ENCODE measurements around the gene ZNF180.
A peak's percentile ranks its signal among the peaks of the same experiment; 100 is the strongest.
"Not testable (repeated sequence)": the region's sequence is repeated elsewhere in the genome, so short reads cannot be mapped to it uniquely, and the experiment has no call there.

The ZNF180 gene

GRCh38 chr19:44499962-44500949 is at the start of gene ZNF180:
Gene ZNF180 (minus strand): TSS chr19:44500522. CDS start chr19:44497334, 3,188 bp downstream.
- peak; percentile 96 for DNase-seq

GRCh38 chr19:44549507-44549906 is 49.2 kb upstream of the ZNF180 start:
- no peak for DNase-seq

GRCh38 chr19:44548736-44549135 is 48.4 kb upstream of the ZNF180 start:
- DNase-seq = no peak

GRCh38 chr19:44544031-44544430 is 43.7 kb upstream of the ZNF180 start:
- no peak for DNase-seq

- DNase-seq = no peak
These were observed 42.3 kb upstream of the ZNF180 start for GRCh38 chr19:44542671-44543070.

GRCh38 chr19:44540736-44541135 is 40.4 kb upstream of the ZNF180 start:
- no peak for DNase-seq

- no peak for DNase-seq
These were observed 39.7 kb upstream of the ZNF180 start for GRCh38 chr19:44539991-44540390.

- no peak for DNase-seq
These were observed 39.0 kb upstream of the ZNF180 start for GRCh38 chr19:44539236-44539826.

GRCh38 chr19:44535361-44535760 is 35.0 kb upstream of the ZNF180 start:
- DNase-seq = not testable (repeated sequence)

GRCh38 chr19:44532819-44533218 is 32.5 kb upstream of the ZNF180 start:
- DNase-seq = no peak

GRCh38 chr19:44530777-44531176 is 30.5 kb upstream of the ZNF180 start:
- DNase-seq = no peak

- no peak for DNase-seq
These were observed 29.2 kb upstream of the ZNF180 start, which contains the start of gene CEACAM20 for GRCh38 chr19:44529536-44529935. Gene CEACAM20 (minus strand): TSS chr19:44529675. CDS start chr19:44529509, 166 bp downstream.

GRCh38 chr19:44527554-44527953 is 27.2 kb upstream of the ZNF180 start:
- no peak for DNase-seq

GRCh38 chr19:44525721-44526430 is 25.6 kb upstream of the ZNF180 start:
- no peak for DNase-seq

GRCh38 chr19:44521370-44521769 is 21.0 kb upstream of the ZNF180 start:
- DNase-seq = no peak

- DNase-seq = no peak
These were observed 16.8 kb upstream of the ZNF180 start for GRCh38 chr19:44517146-44517545.

- DNase-seq = no peak
These were observed 15.6 kb upstream of the ZNF180 start for GRCh38 chr19:44515907-44516306.

- no peak for DNase-seq
These were observed 14.7 kb upstream of the ZNF180 start for GRCh38 chr19:44515031-44515430.

- peak; percentile 17 for DNase-seq
These were observed 12.3 kb upstream of the ZNF180 start for GRCh38 chr19:44512326-44513298.

- DNase-seq = no peak
These were observed 9.2 kb upstream of the ZNF180 start for GRCh38 chr19:44509478-44509877.

- DNase-seq = no peak
These were observed 763 bp downstream of the ZNF180 start for GRCh38 chr19:44499559-44499958.

- DNase-seq = no peak
These were observed 1.3 kb downstream of the ZNF180 start for GRCh38 chr19:44498988-44499387.

Data from stimulated activated CD4-positive, alpha-beta T cell treated with anti-CD3 and anti-CD28 coated beads, Interleukin-4, amount 100 ng/mL, for 1 hour (primary cell).